GM19328 (cell line): ENCODE measurements around the gene BAG5.
A peak's percentile ranks its signal among the peaks of the same experiment; 100 is the strongest.
"Not testable (repeated sequence)": the region's sequence is repeated elsewhere in the genome, so short reads cannot be mapped to it uniquely, and the experiment has no call there.

Experiments used
- ATAC-seq: cut with Tn5 transposase; IDR thresholded peaks from one replicate; pipeline ENCODE4 v1.9.1; 2021; ENCODE audit warnings: mild to moderate bottlenecking, moderate library complexity; ENCODE audit not compliant: unreplicated experiment

BAG5 gene, protein sequence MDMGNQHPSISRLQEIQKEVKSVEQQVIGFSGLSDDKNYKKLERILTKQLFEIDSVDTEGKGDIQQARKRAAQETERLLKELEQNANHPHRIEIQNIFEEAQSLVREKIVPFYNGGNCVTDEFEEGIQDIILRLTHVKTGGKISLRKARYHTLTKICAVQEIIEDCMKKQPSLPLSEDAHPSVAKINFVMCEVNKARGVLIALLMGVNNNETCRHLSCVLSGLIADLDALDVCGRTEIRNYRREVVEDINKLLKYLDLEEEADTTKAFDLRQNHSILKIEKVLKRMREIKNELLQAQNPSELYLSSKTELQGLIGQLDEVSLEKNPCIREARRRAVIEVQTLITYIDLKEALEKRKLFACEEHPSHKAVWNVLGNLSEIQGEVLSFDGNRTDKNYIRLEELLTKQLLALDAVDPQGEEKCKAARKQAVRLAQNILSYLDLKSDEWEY

GRCh38 chr14:103562429-103563225, at the start of gene BAG5, which contains the start of gene COA8:
BAG5 (minus strand) TSS chr14:103562657; CDS start chr14:103561164, 1,493 bp downstream.
COA8 (plus strand) TSS chr14:103562960; CDS start chr14:103563002, 42 bp downstream.
- ATAC-seq = peak; percentile 65

- no peak for ATAC-seq
Observed at GRCh38 chr14:103611215-103611614, 48.8 kb upstream of the BAG5 start.

GRCh38 chr14:103609081-103609480, 46.6 kb upstream of the BAG5 start:
- ATAC-seq = not testable (repeated sequence)

- ATAC-seq = no peak
Observed at GRCh38 chr14:103607822-103608221, 45.4 kb upstream of the BAG5 start.

DNA sequence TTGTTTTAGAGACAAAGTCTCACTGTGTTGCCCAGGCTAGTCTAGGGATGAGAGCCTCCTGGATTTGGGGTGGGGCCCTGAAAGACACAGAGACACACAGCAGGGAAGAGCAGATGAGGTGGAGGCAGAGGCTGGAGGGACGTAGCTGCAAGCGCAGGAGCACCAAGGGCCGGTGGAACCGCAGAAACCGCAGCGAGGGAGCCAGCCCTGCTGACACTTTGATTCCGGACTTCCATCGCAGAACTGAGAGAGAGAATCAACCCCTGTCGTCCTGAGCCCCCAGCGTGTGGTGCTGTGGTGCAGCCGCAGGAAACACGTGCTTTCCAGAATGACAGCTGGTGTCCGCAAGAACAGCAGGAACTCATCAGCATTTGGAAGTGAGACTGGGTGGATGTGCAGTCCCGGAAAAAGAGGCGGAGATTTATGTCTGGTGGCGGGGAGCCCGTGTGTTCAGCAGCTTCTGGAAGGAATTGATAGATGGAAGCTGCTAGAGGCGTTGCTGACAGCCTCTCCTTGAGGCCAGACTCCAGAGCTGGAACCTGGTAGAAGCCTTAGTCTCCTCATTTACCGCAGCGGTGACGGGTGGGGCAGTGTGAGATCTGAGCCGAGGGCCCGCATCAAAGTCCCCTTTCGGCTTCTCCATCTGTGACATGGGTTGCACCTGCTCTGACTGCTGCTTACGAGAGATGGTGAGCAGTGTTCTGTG, 44.7 kb upstream of the BAG5 start:
- ATAC-seq = no peak

DNA sequence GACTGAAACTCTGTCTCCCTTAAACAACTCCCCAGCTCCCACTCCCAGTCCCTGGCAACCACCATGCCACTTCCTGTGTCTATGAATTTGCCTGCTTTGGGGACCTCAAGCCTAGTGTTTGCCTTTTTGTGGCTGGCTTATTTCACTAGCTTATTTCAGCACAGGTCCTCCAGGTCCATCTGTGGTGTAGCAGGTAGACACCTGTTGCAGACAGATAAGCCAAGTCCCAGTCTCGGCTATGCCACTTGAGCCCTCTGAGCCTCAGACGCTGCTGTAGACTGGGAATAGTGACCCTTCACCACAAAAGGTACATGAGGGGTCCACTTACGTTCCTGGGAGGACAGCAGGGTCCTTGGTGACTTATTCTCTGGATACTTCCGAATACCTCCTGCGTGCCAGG, 42.2 kb upstream of the BAG5 start:
- ATAC-seq = no peak

DNA sequence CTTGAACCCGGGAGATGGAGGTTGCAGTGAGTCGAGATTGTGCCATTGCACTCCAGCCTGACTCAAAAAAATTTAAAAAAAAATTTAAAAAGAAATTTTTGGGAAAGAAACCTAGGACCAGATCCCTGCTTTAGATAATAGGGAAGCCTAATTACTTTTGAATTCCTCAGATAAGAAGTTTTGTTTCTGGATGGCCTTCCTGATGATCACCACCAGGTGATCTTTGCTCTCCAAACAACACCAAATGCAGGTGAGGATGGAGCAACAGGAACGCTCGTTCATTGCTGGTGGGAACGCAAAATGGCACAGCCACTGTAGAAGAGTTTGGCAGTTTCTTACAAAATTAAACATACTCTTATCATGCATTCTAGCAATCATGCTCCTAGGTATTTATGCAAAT, 38.0 kb upstream of the BAG5 start:
- ATAC-seq = no peak

GRCh38 chr14:103597623-103598377, 35.3 kb upstream of the BAG5 start:
- no peak for ATAC-seq

GRCh38 chr14:103594265-103594664, 31.8 kb upstream of the BAG5 start:
- no peak for ATAC-seq

DNA sequence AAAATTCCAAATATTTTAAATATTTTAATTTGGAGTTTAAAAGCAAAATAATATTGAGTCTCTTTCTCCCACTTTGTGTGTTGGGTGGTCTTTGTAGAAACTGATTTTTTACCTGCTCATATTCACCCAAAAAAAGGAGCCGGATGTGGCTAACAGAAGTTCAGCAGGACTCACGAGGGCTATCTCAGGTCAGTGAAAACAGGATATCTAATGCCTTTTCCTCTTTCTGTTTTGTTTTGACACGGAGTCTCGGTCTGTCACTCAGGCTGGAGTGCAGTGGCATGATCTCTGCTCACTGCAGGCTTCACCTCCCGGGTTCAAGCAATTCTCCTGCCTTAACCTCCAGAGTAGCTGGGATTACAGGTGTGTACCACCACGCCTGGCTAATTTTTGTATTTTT, 31.1 kb upstream of the BAG5 start:
- peak; percentile 87 for ATAC-seq

DNA sequence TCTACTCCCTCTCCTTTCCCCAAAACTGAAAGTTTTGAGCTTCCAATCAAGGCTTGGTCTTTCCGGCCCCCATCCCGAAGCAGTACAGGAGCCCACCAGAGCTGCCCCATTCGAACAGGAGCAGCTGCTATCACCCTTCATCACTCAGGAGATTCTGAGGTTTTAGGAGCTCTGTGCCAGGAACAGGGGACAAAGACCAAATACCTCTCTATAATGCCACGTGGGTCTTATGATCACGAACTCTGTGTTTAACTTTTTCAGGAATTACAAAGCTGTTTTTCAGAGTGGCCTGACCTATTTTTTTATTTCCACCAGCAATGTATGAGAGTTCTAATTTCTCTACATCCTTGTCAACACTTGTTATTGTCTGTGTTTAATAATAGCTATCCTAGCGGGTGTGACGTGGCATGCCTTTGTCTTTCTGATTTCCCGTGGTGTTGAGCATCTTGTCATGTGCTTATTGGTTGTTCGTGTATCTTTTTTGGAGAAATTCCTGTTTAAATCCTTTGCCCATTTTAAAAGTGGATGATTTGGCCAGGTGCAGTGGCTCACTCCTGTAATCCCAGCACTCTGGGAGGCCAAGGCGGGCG, 22.0 kb upstream of the BAG5 start:
- no peak for ATAC-seq

GRCh38 chr14:103581954-103582703, 19.7 kb upstream of the BAG5 start:
- no peak for ATAC-seq

DNA sequence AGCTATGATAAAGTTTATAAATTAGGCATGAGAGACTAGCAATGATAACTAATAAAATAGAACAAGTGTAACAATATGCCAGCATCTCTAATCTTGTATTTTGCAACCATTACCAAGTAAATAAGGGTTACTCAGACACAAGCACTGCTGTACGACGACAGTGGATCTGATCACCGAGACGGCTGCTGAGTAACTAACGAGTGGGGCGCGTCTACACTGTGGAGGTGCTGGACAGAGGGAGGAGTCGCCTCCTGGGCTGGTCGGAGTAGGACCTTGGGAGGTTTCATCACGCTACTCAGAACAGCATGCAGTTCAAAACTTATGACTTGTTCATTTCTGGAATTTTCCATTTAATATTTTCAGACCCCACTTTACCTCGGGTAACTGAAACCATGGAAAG, 18.7 kb upstream of the BAG5 start:
- no peak for ATAC-seq

GRCh38 chr14:103578401-103579075, 16.1 kb upstream of the BAG5 start:
- ATAC-seq = no peak

DNA sequence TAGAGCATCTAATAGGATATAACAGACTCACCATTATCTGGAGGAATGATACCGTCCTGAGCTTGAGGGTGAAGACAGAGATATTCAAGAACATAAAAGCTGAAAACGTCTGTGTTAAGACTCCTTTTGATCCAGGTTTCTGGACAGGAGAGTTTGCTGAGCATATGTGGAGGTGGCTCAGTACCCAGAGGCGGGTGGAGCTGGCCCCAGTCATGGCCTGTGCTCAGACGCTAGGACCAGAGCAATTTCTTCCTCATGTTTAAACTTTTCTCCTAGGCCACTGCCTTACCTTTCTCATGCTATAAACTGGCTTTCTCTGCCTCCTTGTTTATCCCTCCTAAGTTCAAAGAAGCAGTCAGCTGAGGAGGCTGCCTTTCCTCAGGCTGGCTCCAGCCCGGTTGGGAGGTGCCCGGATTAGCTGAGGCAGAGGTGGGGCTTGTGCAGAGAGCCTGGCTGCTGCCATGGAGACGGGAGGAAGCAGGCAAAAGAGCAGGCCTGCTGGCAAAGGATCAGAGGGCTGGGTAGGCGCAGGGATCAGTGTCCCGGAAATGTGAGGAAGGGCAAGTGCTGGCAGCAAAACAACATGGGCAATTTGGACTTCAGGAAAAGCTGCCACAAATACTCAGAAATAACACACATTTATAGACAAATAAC, 14.0 kb upstream of the BAG5 start:
- no peak for ATAC-seq

- ATAC-seq = no peak
Observed at GRCh38 chr14:103574707-103575285, 12.3 kb upstream of the BAG5 start.

- ATAC-seq = no peak
Observed at GRCh38 chr14:103574104-103574503, 11.6 kb upstream of the BAG5 start.

DNA sequence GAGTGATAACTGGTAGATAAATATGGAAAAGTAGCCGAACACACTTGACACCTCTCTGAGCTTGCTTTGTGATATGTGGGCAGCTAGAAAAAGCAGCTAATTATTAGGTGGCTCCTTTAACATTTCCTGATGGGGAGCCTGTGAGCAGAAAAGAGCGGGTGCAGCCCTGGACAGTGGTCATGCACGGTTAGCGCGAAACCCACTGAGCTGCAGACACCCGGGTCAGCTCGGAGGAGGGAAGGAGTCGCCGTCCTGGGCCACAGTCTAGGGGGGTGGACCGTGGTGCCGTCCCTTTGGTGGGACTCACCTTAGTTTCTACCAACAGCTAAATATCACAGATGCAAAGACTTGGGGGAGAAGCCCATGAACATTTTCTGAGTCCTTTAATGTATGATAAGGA, 7.0 kb upstream of the BAG5 start:
- ATAC-seq = no peak
